GM23248 (cell line): Measurements from ENCODE around the gene CYP26B1.

Experiments
- EZH2 ChIP-seq: fragments of 200-600 bp; sonication (generic); IDR thresholded peaks from 2 replicates; pipeline ENCODE4 v1.6.1; 2018; ENCODE audit warnings: antibody characterized with exemption, mild to moderate bottlenecking; ENCODE audit not compliant: insufficient read depth, poor library complexity, severe bottlenecking
- EZH2phosphoT487 ChIP-seq: fragments of 200-600 bp; sonication (generic); IDR thresholded peaks from 2 replicates; pipeline ENCODE4 v1.6.1; 2018; ENCODE audit warnings: antibody characterized with exemption, moderate library complexity, mild to moderate bottlenecking, low read depth; ENCODE audit not compliant: insufficient read depth

GRCh38 chr2:72149556-72150156 lies 2.0 kb upstream of the CYP26B1 start:
- TF ChIP-seq EZH2 (peak; percentile 71), EZH2phosphoT487 (no peak)
